Urinary bladder (tissue), 4 donors: ENCODE results near the gene ROPN1B. TPM values are rescaled to one million over a fixed set of nuclear protein-coding genes. Genes with fewer than 3 reads are reported as not detected.
"Not testable (repeated sequence)": the region's sequence is repeated elsewhere in the genome, so short reads cannot be mapped to it uniquely, and the experiment has no call there.

Experiments used
- DNase-seq: peaks from one replicate; pipeline ENCODE4 v3.0.0-alpha.2; 2015; ENCODE audit errors: extremely low spot score
- H3K27ac ChIP-seq: one replicate; pipeline ENCODE4 v1.5.1; 2013; ENCODE audit warnings: low read depth, mild to moderate bottlenecking, moderate library complexity
- H3K36me3 ChIP-seq: one replicate; pipeline ENCODE4 v1.6.1; 2013; ENCODE audit warnings: mild to moderate bottlenecking, moderate library complexity; ENCODE audit not compliant: insufficient read depth
- H3K4me1 ChIP-seq: one replicate; pipeline ENCODE4 v1.6.1; 2013; ENCODE audit warnings: mild to moderate bottlenecking, moderate library complexity; ENCODE audit not compliant: insufficient read depth
- H3K4me3 ChIP-seq: one replicate; pipeline ENCODE4 v1.5.1; 2013; ENCODE audit warnings: low read depth, low read length
- WGBS: extraction: QIAGEN DNeasy Blood & Tissue Kit; methylation state at CpG from one replicate; pipeline ENCODE4 v1.1.7; 2013; 5-methylcytosine and 5-hydroxymethylcytosine counted together
- polyA plus RNA-seq: library from polyadenylated mRNA; stranded (reverse); fragments of 200-250 nt; gene quantifications from one replicate; pipeline ENCODE4 v1.2.3, GENCODE V29; 2013
- total RNA-seq: library from RNA; depleted of rRNA; stranded (reverse); fragments of >200 nt; gene quantifications from one replicate; pipeline ENCODE4 v1.2.3, GENCODE V29; 2014
- donor health status: healthy with polysubstance abuse.
- donor health status: healthy.

ROPN1B gene
- total RNA-seq = 0.26 TPM
- 0.16 TPM for polyA plus RNA-seq

GRCh38 chr3:125968701-125969592 lies at the start of gene ROPN1B:
Gene ROPN1B, plus strand, starts transcription at chr3:125969178. Its CDS starts 2,877 bp downstream, at chr3:125972055.
- H3K4me3 ChIP-seq, DNase-seq, H3K36me3 ChIP-seq, H3K27ac ChIP-seq, H3K4me1 ChIP-seq: not testable (repeated sequence)
- 12% methylated on average over 4 of the region's 50 CpGs for WGBS

GRCh38 chr3:125920191-125920590 lies 48.8 kb upstream of the ROPN1B start:
- not testable (repeated sequence) for DNase-seq
- WGBS = 77% methylated on average over 10 of the region's 10 CpGs

DNA sequence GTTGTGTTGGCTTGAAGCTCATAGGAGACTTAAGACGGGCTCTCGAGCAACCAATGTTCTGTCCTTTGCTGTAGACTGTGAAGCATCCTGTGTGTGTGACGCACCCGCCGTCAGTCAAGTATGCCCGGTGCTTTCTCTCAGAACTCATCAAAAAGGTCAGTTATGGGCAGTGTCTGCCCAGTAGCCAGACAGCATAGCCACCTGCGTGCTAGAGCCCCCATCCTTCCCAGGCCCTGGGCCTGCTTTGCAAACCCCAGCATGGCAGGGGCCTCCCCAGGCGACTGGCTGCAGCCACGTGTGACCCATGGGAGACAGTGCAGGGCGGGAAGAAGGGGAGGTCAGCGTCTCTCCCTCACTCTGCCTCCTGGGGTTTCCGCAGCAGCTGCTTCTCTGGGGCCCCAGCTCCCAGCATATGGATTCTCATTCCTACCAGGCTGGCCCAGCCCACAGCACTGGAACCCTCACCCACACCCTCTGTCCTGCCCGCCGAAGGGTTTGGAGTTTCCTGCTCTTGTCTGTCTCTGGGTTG lies 48.2 kb upstream of the ROPN1B start:
- WGBS = 83% methylated on average over 14 of the region's 14 CpGs

More at GRCh38 chr3:125920191-125920590, 48.8 kb upstream of the ROPN1B start:
- not testable (repeated sequence) for H3K4me1 ChIP-seq, H3K36me3 ChIP-seq, H3K27ac ChIP-seq, H3K4me3 ChIP-seq

DNA sequence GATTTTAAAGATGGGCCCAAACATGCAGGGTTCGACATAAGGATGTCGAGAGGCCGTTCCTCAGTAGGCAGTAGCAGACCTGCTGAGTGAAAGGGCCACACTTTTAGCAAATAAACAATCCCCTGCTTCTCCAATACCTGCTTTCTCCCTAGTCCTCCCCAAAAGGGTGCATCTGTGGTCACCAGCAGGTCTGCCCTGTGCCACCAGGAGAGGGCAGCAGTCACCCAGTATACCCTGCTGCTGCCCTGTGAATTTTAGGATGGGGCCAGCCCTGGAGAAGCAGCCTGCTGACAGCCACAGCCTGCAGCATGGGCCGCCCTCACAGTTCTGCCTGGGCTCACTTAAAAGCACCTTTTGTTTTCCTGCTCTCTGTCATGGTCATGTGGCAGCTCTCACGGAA lies 47.3 kb upstream of the ROPN1B start:
- WGBS = 63% methylated on average over 5 of the region's 5 CpGs
- H3K36me3 ChIP-seq, DNase-seq, H3K4me3 ChIP-seq, H3K4me1 ChIP-seq, H3K27ac ChIP-seq: not testable (repeated sequence)

More for the DNA sequence above, 48.2 kb upstream of the ROPN1B start:
- H3K36me3 ChIP-seq, H3K4me1 ChIP-seq, H3K4me3 ChIP-seq, DNase-seq, H3K27ac ChIP-seq: not testable (repeated sequence)

DNA sequence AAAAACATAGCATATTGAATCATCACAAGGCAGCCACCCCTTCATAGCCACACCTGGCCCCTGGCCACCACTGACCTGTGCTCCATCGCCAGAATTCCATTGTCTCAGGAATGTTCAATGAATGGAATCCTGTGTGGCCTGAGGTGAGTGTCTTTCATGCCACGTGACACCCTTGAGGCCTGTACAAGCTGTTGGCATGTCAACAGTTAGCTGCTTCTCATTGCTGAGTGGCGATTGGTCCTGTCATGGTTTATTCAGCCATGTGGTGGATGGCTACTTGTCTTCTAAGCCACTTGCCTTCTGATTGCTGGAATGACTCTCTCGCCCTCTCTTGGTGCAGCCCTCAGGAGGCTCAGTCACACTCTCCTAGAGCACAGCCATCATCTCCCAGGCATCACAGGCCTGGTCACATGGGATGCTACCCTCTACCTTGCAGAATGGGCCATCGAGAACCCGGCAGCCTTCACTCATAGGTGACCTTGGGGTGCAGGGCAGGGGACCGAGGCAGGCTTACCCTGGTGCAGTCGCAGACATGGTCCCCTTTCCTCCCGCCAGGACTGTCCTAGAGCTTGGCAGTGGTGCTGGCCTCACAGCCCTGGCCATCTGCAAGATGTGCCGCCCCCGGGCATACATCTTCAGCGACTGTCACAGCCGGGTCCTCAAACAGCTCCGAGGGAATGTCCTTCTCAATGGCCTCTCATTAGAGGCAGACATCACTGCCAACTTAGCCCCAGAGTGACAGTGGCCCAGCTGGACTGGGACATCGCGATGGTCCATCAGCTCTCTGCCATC lies 45.5 kb upstream of the ROPN1B start:
- H3K4me3 ChIP-seq, H3K4me1 ChIP-seq, H3K36me3 ChIP-seq, H3K27ac ChIP-seq, DNase-seq: not testable (repeated sequence)
- WGBS = 94% methylated on average over 16 of the region's 16 CpGs

DNA sequence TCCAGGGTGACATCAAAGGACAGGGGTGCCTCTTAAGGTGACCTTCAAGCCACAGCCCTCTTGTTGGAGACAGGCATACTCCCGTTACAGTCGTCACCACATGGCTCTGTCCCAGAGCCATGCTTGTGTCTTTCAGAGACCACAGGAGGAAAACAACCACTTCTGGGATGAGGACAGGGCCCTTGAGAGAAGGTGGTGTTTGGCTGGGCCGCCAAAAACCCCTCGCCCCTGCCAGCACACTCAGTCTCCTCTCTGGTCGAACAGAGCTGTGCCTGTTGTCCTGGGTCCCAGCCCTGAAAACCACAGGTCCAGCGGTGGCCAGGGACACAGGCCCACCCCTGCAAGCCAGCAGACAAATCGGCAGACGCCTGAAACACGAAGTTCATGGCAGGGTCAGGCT lies 44.7 kb upstream of the ROPN1B start:
- not testable (repeated sequence) for H3K4me3 ChIP-seq, DNase-seq, H3K27ac ChIP-seq, H3K4me1 ChIP-seq, H3K36me3 ChIP-seq
- 69% methylated on average over 9 of the region's 9 CpGs for WGBS

GRCh38 chr3:125925727-125926126 lies 43.3 kb upstream of the ROPN1B start:
- H3K4me1 ChIP-seq, H3K36me3 ChIP-seq, DNase-seq, H3K27ac ChIP-seq, H3K4me3 ChIP-seq: not testable (repeated sequence)
- WGBS = 94% methylated on average over 13 of the region's 13 CpGs

- H3K27ac ChIP-seq, DNase-seq, H3K4me1 ChIP-seq, H3K36me3 ChIP-seq, H3K4me3 ChIP-seq: not testable (repeated sequence)
- WGBS = 36% methylated on average over 22 of the region's 22 CpGs
These were observed 40.0 kb upstream of the ROPN1B start for GRCh38 chr3:125928771-125929545.

DNA sequence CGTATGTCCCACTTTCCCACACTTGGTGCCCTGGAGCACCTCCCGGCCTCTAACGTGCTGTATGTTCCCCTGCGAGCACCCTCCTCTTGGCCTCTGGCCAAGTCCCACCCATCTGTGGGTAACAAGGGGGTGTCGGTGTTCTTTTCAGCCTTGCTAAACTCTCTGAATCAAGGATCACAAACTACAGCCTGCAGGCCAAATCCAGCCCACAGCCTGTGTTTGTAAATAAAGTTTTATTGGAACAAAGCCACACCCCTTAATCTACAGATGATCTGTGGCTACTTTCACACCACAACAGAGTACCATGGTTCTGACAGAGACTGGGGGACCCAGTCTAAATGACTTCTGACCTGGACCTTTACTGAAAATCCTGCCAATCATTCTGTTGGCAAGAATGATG lies 39.2 kb upstream of the ROPN1B start:
- WGBS = 42% methylated on average over 5 of the region's 5 CpGs
- H3K36me3 ChIP-seq, H3K4me3 ChIP-seq, H3K4me1 ChIP-seq, DNase-seq, H3K27ac ChIP-seq: not testable (repeated sequence)

DNA sequence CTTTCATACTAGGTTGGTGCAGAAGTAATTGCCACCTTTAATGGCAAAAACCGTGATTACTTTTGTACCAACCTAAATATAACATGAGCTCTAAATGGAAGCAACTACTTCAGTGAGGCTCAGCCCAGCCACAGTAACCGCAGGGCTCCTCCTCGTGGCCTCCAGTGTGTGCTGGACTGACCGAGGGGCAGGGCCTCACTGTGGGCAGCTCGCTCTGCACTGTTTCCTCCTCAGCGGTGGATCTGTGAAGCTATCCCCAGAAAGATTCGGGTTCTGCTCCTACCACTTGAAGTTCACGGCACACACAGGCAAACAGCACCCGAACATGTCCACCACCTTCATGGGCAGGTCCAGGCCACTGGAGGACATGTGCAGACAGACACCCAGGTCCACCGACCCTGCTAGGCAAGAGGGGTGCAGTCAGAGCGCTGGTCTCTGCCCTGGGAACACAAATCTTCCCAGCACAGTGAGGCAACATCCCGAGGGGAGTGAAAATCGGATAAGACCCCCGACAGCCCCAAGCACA lies 37.6 kb upstream of the ROPN1B start:
- H3K4me1 ChIP-seq, H3K4me3 ChIP-seq, DNase-seq, H3K27ac ChIP-seq, H3K36me3 ChIP-seq: not testable (repeated sequence)
- 44% methylated on average over 12 of the region's 14 CpGs for WGBS

- not testable (repeated sequence) for H3K4me1 ChIP-seq, H3K4me3 ChIP-seq, H3K27ac ChIP-seq, DNase-seq, H3K36me3 ChIP-seq
- WGBS = 87% methylated on average over 15 of the region's 17 CpGs
These were observed 35.4 kb upstream of the ROPN1B start for GRCh38 chr3:125933397-125934173.

DNA sequence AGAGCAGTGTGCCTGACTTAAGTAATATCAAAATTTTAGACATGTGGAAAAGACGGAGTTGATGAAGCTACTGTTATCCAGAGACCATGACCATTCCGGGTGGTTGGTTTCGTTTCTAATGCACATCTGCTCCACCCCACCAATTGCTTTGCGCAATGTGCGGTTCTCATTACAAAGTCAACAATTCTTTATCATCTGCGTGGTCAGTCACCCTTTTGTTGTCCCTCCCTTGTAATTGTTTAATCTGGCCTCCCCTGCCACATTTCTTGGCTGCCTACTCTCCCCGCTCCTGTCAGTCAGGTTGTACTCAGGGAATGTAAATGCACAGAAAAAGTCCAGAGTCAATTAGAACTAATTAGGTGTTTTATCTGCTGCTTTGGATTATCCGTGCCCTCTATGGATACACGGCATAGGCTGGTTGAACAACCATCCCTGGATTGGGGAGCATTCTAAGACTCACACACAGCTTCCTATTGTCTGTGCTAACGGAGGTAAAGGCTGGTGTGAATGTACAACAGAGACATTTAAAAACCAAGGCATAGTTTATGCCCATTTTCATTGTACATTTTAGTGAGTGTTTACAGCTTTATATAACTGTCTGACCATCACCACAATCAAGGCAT lies 33.6 kb upstream of the ROPN1B start:
- not testable (repeated sequence) for H3K36me3 ChIP-seq, H3K4me3 ChIP-seq, H3K27ac ChIP-seq, DNase-seq, H3K4me1 ChIP-seq
- WGBS = 76% methylated on average over 10 of the region's 10 CpGs
